GM18870 (cell line): Measurements from ENCODE around the gene PAN3.

Experiments
- ATAC-seq: cut with Tn5 transposase; IDR thresholded peaks from one replicate; pipeline ENCODE4 v1.9.1; 2021; ENCODE audit warnings: moderate library complexity; ENCODE audit not compliant: unreplicated experiment

Gene PAN3

DNA sequence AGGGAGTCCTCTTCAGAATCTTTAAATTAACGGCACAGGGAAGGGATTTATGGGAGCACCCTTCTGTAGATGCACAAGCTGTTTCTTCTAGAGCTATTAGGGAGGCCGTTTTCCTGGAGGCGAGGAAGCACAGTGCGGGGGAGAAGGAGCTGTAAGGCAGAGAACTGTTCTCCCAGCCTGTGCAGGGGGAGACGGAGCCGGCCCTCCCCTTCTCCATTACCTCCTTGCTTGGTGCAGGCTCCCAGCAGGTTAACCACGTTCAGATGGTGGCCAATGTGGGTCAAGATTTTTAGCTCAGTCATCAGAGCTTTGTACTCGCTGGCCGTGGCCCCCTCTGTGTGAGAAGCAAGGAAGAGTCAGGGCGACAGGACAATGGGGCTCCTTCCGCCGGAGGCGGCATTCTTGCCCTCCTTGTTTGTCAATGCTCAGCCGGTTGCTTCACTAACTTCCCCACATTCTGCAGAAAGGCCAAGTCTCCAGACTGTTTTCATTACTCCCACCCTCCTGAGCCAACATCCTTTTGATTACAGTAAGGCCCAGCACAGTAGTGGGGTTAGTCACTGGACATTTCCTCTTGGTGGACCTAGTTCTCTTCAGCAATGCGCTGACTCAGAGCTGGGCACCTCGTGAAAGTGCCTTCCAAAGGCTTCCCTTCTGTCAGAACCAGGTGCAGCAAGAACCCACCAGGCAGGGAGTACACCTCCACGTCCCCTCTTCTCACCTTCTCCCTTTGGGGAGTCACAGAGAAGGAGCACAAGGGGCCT, 191.2 kb downstream of the PAN3 start:
- ATAC-seq: no peak

DNA sequence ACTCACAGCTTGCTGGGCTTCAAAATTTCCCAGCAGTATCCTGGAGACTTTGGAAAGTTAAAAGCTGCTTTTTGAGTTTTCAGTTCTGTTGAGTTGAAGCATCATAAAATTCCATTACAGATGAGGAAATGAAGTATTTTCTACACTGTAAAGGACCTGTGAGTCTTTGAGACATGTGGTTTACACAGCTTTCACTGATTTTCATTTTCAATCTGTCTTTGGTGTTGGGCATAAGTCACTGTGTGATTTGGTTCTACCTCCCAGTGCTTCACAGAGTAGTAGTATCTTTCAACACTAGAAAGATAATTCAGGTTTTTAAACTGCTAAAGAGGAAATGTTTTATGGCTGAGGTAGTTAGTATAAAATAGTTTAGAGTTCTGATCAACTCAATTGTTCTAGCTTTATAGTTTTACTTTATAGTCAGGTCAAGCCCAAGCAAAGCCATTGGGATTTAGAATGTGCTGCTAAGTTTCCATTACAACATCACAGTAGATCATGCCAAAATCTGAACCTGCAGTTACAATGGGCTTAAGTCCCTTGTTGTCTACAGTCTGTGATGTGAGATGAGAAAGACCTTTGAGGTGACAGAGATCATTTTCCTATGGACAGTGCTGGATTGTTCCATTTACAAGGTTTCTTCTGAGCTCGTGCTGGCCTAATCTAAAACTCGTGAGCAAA, 195.0 kb downstream of the PAN3 start:
- no peak for ATAC-seq

DNA sequence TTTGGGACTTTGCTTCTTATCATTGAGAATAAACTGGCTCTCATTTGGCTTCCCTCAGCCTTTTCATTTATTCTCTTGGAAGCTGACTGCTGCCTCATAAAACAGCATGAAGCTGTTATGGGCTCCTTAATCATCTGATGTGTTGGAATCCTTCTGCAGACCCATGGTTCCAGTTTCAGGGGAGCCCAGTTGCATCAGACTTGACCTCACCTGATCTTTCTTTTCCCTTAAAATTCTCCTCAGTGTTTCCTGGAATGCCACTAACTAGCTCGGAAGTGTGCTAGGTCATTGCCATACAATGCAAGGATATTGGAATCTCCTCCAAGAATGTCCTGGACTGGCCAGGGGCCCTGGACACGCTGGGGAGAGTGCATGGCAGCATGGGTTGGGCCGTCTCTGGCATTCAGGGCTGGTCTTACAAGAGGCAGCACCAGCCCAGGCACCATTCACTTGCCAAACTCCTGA, 197.9 kb downstream of the PAN3 start:
- ATAC-seq: no peak

DNA sequence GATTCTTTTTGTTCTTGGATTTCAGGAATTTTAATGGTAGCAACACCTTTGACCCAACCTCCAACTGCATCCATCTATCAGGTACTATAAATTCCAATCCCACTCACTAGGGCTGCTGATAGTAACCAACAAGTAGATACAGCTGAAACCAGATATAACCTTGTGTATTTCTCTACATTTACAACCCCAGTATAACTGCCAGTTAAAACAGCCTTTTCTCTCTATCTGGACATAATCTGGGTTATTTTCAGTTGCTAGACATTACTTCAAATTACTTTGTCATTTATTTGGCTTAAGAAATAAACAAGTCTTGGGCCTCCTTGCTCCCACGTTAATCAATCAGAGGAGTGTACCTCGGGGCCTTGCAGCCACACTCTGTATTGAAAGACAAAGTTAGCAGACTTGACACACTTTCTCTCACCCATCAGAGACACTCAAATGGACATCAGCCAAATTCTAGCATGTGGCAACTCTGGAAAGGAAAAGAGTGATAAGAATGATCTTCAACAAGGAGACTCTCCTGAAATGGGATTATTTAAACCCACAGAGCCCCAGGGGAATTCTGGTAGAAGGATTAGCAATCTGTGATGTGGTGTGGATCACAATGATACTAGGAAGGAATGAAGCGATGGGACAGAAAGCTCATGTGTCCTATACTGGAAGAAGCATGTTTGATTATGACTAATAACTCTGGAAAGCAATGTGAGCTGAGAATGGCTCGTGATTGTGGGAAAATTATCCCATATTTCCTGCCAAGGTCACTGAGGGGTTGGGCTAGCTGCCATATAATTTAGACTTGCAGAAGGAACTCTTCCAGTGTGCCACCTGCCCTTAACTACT, 199.0 kb downstream of the PAN3 start:
- no peak for ATAC-seq

DNA sequence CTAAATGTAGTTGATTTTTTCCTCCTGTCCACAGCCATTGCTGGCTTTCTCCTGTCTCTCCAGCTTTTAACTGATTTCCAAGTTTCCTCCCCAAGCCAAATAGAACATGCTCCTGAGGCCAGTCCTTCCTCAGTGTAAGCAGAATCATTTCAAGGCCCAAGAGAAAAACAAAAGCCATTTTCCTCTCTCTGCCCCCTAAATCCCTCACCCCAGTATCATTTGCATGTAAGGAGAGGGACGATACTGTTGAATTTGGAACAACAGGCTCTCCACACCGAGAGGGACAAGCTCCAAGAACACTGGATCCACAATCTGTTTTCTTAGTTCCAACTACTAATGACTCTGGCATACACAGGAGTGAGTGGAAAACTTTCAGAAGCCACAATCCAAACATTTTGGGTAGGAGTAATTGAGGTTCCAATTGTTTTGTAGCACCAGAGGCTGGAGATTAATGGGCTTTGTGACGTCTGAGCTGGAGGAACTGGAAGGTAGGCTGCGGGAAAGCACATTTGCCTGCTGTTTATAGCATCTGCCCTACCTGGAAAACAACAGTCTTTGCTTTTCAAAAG, 199.7 kb downstream of the PAN3 start:
- no peak for ATAC-seq

DNA sequence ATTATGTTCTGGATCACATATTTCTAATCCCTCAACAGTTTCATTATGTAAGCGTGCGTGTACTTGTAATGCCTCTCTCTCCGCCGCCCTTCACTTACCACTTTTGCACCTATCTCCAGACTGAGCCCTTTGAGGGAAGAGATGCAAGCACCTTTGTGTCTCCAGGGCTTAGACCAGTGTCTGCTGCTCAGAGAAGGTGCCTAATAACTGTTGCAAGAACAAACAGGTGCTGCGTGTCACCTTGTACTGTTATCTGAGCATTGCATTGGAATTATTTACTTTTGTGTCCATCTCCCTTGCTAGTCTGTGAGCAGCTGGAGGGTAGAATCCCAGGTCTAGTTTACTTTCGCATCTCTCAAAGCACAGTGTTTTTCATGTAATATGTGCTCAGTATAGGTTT, 200.4 kb downstream of the PAN3 start:
- no peak for ATAC-seq

DNA sequence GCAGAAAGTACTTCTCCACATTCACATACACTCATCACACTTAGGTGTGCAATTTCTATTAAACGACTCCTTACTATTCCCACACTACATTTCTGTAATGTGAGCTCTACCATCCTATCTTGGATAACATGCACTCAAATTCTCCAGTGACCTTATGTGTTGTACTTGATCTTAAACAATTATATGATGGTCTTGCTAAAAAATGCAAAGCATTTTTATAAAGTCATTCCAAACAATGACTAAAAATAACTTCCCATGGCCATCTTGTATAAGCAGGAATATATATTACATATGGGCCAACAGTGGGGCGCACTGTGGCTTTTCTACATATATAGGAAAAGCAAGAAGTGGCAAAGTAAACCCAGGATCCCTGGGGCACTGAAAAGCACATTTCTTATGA, 201.1 kb downstream of the PAN3 start:
- ATAC-seq: no peak

DNA sequence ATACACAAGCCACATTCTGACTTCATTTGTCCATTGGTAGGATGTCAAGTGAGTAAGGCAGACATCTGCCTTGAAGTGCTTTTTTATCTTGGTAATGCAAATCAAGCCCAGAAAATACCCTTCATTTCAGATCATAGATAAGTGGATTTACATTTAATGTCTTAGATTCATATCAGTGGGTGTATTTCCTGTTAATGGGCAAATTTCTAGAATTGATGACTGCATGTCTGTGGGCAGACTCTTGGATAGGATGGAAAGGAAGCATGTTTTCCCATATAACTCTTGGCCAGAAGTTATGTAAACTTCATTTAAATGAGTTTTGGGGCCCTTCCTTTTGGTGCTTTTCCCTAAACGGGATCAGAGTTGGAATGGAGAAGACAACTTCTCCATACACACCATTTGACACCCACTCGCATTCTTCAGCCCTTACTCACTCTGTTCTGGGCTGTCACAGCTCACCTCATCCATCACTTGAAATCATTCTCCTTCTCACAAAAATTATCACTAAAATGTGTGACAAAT, 202.0 kb downstream of the PAN3 start:
- ATAC-seq: no peak

DNA sequence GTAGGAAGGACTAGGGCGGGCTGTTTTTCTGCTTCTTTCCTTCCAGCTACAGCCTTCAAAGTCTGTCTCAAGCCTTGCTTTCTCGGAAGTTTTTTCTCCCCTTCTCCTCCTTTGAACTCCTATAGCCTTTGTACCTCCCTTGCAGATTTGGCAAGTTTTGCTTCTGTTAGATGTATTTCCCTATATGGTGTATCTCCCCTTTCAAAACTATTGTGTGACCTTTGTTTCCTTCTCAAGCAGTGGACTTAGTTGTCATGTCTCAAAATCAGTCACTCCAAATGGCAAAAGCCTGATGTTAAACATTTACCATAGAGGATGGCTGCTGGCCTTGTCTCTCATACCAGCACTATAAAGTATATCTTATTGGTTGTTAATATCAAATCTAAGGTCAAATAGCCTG, 203.9 kb downstream of the PAN3 start:
- ATAC-seq: no peak

DNA sequence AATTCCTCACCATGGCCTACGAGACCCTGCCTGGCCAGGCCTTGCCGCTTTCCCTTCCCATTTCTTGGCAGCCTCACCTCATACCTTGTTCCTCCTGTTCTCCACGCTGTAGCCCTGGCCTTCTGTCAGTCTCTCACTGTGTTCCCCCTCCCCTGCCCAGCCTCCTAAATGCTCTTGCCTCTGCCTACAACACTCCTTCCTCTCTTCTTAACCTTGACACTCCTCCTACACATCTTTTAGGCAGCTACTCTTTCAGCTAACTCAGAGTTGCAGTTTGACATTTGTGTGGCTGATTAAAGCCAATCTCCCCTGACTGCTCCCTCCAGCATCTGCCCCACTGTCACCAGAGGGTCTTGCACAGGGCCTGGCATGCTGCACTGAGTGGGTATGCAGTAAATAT, 205.8 kb downstream of the PAN3 start:
- ATAC-seq: no peak
